HUES6 (cell line): ENCODE measurements around the gene TFAP2A.

Experiments
- H3K27ac ChIP-seq: 2 replicates; pipeline ENCODE4 v1.7.0; 2013; ENCODE audit warnings: low read depth, mild to moderate bottlenecking, low read length, inconsistent platforms
- H3K27me3 ChIP-seq: 2 replicates; pipeline ENCODE4 v1.6.1; 2013; ENCODE audit warnings: low read length; ENCODE audit not compliant: control insufficient read depth, insufficient read depth
- H3K36me3 ChIP-seq: 2 replicates; pipeline ENCODE4 v1.6.1; 2013; ENCODE audit warnings: low read length; ENCODE audit not compliant: control insufficient read depth, insufficient read depth
- H3K4me1 ChIP-seq: 2 replicates; pipeline ENCODE4 v1.6.1; 2013; ENCODE audit warnings: low read length; ENCODE audit not compliant: control insufficient read depth, insufficient read depth
- H3K4me3 ChIP-seq: 2 replicates; pipeline ENCODE4 v1.5.1; 2013; ENCODE audit warnings: low read depth, low read length
- H3K9ac ChIP-seq: one replicate; pipeline ENCODE4 v1.6.1; 2013; ENCODE audit warnings: mild to moderate bottlenecking, low read length
- H3K9me3 ChIP-seq: 2 replicates; pipeline ENCODE4 v1.6.1; 2013; ENCODE audit warnings: low read depth, low read length; ENCODE audit not compliant: control insufficient read depth, insufficient read depth

Gene TFAP2A

DNA sequence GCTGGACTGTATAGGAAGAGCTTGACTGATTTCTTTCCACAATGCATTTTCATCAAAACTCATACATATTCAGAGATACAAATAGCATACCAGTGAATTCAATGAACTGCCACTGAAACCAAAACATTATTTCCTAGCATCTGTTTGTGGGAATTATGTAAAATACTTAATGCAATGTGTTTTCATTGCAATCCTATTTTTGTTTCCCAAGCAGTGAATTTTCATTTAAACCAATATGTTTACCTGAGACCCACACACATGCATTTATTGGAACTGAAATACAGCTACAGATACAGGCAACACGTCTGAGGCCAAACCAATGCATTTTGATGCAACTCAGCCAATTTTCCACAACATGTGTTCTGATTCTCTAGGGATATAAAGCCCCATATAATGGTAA lies 33.2 kb upstream of the TFAP2A start:
- Histone ChIP-seq H3K4me3 (no peak overlapping the region), H3K9ac (no peak overlapping the region), H3K9me3 (no peaks in the 10 kb centered on the region), H3K36me3 (no peaks in the 10 kb centered on the region), H3K27ac (no peak overlapping the region), H3K27me3 (no peaks in the 10 kb centered on the region), H3K4me1 (no peaks in the 10 kb centered on the region)

DNA sequence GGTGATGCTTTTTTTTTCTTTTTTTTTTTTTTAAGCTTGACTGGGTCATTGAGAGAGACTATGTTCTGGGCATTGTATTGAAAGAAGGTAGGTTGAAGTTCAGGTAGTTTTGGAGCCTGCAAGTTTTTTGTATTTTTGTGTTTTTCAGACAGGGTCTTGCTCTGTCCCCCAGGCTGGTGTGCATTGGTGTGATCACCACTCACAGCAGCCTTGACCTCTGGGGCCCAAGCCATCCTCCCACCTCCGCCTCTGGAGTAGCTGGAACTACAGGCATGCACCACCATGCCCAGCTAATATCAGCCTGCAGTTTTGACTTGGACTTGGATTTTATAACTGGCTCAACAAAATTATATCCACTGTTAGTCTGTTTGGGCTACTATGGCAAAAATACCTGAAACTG lies 31.7 kb upstream of the TFAP2A start:
- Histone ChIP-seq H3K4me3 (no peak overlapping the region), H3K27me3 (no peaks in the 10 kb centered on the region), H3K4me1 (no peaks in the 10 kb centered on the region), H3K27ac (no peak overlapping the region), H3K36me3 (no peaks in the 10 kb centered on the region), H3K9me3 (peaks cover 3% of the 10 kb centered on the region; the same call in 1 of the 2 replicates), H3K9ac (no peak overlapping the region)

DNA sequence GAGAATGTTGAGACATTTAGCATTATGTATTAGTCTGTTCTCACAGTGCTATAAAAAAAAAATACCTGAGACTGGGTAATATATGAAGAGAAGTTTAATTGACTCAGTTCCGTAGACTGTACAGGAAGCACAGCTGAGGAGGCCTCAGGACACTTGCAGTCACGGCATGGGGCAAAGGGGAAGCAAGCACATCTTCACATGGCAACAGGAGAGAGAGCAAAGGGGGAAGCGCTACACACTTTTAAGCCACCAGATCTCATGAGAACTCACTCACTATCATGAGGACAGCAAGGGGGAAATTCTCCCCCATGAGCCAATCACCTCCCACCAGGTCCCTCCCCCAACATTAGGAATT lies 26.8 kb upstream of the TFAP2A start:
- Histone ChIP-seq H3K9me3 (peaks cover 6% of the 10 kb centered on the region; the same call in 1 of the 2 replicates), H3K36me3 (no peaks in the 10 kb centered on the region), H3K4me1 (no peaks in the 10 kb centered on the region), H3K4me3 (no peak overlapping the region), H3K27ac (no peak overlapping the region), H3K27me3 (no peaks in the 10 kb centered on the region), H3K9ac (no peak overlapping the region)

DNA sequence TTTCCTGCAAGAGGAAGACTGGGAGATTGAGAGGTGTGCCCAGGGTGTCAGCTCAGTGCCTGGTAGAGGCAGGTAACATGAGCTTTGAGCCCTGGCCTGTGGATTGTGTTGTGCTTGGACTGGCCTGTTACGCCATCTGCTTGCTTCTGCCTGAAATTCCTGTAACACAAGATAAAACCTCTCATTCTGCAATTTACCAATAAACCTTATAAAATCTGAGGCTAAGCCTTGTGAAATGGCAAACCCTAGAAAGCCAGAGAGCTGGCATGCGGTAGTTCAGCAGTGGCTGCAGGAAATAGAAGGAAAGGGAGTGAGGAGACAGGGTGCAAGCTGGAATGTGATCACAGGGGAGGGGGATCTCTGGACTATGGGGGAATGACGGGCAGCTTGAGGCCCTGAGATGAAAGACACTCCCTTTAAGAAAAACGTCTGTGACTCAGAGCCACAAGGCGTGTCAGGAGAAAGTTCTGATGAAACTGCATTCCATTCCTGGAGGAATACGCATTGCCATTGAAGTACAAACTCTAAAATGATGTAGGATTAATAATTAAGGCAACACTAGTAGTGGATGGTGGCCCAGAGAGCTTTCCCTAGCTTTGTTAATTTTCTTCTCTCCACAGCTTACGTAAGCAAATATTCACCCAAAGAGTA lies 26.3 kb upstream of the TFAP2A start:
- Histone ChIP-seq H3K9ac (no peak overlapping the region), H3K9me3 (peaks cover 6% of the 10 kb centered on the region; the same call in 1 of the 2 replicates), H3K27me3 (no peaks in the 10 kb centered on the region), H3K27ac (no peak overlapping the region), H3K4me1 (no peaks in the 10 kb centered on the region), H3K36me3 (no peaks in the 10 kb centered on the region), H3K4me3 (no peak overlapping the region)

DNA sequence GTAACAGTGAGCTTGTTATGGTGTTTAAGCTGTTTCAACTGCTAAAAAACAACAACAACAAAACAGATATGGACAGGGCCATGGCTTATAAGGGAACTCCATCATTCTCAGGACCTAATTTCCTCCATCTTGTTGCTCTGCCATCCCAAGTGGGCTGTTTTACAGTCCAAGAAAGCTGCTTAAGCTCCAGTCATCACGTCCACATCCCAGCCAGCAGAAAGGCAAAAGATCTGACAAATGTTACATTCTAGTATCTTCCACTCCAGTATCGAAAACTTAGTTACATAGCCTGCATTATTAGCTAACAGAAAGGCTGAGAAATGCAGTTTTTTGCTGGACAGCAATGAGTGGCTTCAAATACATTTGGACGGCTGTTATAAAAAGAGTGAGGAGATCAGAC lies 23.0 kb upstream of the TFAP2A start:
- Histone ChIP-seq H3K4me1 (peaks cover 10% of the 10 kb centered on the region), H3K9ac (no peak overlapping the region), H3K4me3 (no peak overlapping the region), H3K27me3 (no peaks in the 10 kb centered on the region), H3K27ac (no peak overlapping the region), H3K36me3 (no peaks in the 10 kb centered on the region), H3K9me3 (peaks cover 6% of the 10 kb centered on the region; the same call in 1 of the 2 replicates)

DNA sequence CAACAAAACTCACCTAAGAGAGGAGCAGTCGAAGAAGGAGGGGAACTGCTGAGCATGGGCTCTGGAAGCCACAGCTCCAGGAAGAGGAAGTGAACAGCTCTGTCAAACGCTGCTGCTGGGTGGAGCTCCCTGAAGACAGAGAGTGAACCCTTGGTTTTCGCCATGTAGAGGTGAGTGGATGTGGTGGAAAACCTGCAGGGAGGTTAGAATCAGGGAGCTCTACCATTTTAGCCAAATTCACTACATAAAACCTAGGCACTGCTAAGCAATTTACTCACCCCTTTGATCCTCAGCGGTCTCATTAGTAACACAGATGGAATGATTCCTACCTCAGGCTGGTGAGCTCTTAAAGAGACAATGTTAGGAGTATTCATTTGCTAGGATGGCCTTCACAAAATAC lies 19.4 kb upstream of the TFAP2A start:
- Histone ChIP-seq H3K36me3 (no peaks in the 10 kb centered on the region), H3K9ac (no peak overlapping the region), H3K9me3 (no peaks in the 10 kb centered on the region), H3K4me1 (peaks cover 16% of the 10 kb centered on the region), H3K27ac (no peak overlapping the region), H3K27me3 (peaks cover 17% of the 10 kb centered on the region), H3K4me3 (no peak overlapping the region)

DNA sequence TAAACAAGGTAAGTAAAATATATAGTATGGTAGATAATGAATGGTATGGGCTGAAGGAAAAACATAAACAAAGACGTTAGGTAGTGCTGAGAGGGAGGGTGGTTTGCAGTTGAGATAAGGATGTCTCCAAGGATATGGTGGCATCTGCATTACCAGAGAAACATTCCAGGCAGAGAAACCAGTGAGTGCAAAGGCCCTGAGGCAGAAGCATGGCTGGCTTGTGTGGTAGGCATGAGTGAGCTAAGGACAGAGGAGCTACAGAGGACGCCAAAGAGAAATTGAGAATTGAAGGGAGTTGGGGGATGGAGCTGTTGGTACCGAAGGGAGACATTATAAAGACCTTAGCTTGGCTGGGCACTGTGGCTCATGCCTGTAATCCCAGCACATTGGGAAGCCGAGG lies 18.4 kb upstream of the TFAP2A start:
- H3K9ac ChIP-seq, result no peak overlapping the region
- H3K4me1 ChIP-seq, result peaks cover 16% of the 10 kb centered on the region
- no peak overlapping the region for H3K4me3 ChIP-seq
- peaks cover 26% of the 10 kb centered on the region for H3K27me3 ChIP-seq
- H3K9me3 ChIP-seq, result no peaks in the 10 kb centered on the region
- H3K27ac ChIP-seq, result no peak overlapping the region
- no peaks in the 10 kb centered on the region for H3K36me3 ChIP-seq

DNA sequence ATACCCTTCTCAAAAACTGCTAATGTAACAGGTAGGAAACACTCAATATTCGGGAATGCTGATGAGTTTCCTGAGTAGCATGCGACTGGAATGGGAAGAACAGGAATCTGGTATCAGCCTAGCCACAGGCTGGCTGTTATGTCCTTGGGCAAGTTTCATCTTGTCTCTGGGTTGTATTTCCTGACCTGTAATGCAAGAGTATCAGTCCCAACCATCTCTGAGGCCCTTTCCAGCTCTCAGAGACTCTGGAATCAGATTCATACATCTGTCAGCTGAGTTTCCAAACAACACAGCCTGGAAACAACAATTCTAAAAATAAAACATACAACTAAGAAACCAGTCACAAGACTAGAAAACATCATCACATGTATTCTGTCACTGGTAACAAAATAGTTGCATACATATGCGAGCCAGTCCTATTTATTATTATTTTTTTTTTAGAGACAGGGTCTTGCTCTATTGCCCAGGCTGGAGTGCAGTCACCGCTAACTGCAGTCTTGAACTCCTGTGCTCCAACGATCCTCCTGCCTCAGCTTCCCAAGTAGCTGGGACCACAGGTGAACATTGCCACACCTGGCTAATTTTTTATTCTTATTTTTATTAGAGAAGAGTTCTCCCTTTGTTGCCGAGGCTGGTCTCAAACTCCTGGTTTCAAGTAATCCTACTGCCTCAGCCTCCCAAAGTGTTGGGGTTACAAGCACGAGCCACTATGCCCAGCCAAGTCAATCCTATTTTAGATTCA lies 16.7 kb upstream of the TFAP2A start:
- H3K27me3 ChIP-seq, result peaks cover 43% of the 10 kb centered on the region
- no peak overlapping the region for H3K9ac ChIP-seq
- no peak overlapping the region for H3K27ac ChIP-seq
- H3K36me3 ChIP-seq, result no peaks in the 10 kb centered on the region
- no peaks in the 10 kb centered on the region for H3K9me3 ChIP-seq
- H3K4me3 ChIP-seq, result no peak overlapping the region
- peaks cover 19% of the 10 kb centered on the region for H3K4me1 ChIP-seq

DNA sequence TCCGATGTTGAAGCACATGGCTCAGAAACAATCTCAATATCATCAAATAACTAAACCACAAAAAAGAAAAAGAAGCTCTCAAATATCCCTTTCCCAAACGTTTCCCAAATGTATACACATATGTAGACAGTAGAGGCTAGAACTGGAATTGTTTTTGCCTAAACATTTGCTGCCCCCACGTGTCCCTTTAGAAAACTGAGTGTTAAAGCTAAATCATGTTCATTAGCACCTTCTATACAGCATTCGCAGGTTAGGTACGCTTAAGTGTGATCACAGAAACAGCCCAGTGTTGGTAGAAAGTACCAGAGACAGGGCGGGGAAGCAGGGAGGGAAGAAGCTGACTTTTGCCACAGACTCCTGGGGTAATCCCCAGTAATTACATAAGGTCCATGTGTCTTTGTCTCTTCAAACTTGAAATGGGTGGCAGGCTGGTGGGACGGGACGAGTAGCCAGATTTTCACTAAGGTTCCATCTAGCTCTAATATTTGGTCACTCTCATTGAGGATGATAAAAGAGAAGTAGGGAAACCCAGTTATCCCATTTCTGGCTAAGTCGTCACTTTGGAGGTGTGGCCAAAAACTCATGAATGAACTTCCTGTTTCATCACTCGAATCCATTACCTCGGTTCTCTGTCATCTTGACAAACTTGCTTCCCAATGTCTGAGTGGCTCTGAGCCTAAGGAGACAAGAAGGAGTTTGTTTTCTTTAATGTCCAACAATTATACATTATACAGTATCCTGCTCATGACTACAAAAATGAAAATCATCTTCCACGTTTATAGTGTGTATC lies 15.0 kb upstream of the TFAP2A start:
- Histone ChIP-seq H3K9ac (no peak overlapping the region), H3K27ac (no peak overlapping the region), H3K4me3 (no peak overlapping the region), H3K4me1 (peaks cover 31% of the 10 kb centered on the region), H3K9me3 (no peaks in the 10 kb centered on the region), H3K27me3 (peaks cover 60% of the 10 kb centered on the region), H3K36me3 (no peaks in the 10 kb centered on the region)

DNA sequence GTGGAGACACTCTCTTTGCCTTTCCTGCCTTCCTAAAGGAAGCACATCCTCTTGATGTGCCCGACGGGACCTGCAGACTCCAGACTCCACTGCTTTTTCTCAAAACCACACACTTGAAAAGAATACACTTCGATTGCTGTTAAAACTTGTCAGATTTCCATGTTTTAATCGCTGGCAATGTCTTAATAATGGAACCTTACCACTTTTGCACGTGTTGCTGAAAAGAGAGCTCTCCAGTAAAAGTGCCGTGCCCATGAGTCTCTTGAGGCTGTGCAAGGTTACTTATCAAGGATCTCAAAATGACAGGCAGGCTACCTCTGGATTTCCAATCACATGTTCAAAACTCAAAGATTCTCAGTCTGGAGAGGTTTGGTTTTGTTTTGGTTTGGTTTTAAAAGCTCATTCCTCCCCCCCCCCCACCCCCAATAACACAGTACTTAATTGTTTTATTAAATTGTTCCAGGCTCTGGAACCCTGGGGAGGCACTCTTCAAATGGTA lies 12.0 kb upstream of the TFAP2A start:
- H3K4me1 ChIP-seq, result peaks cover 48% of the 10 kb centered on the region
- peak overlapping the region; percentile 56 for H3K9ac ChIP-seq
- peaks cover 90% of the 10 kb centered on the region for H3K27me3 ChIP-seq
- no peaks in the 10 kb centered on the region for H3K36me3 ChIP-seq
- H3K9me3 ChIP-seq, result no peaks in the 10 kb centered on the region
- peak overlapping the region; percentile 52 for H3K4me3 ChIP-seq
- no peak overlapping the region for H3K27ac ChIP-seq
